Measurements from ENCODE around the gene DENND4A. TPM values are rescaled to one million over a fixed set of nuclear protein-coding genes. Genes with fewer than 3 reads are reported as not detected.
"Not testable (repeated sequence)": the region's sequence is repeated elsewhere in the genome, so short reads cannot be mapped to it uniquely, and the experiment has no call there.

DENND4A gene
- total RNA-seq, 1 donor from 2014 or later = 41.7 TPM

- no peak for DNase-seq (ENCODE audit: low spot score)
These were observed 34.8 kb downstream of the DENND4A start for GRCh38 chr15:65757256-65757655.

GRCh38 chr15:65752151-65752700, 39.9 kb downstream of the DENND4A start:
- DNase-seq (ENCODE audit: low spot score) = no peak

GRCh38 chr15:65751431-65751830, 40.7 kb downstream of the DENND4A start:
- DNase-seq (ENCODE audit: low spot score) = no peak

- DNase-seq (ENCODE audit: low spot score) = no peak
These were observed 44.8 kb downstream of the DENND4A start for GRCh38 chr15:65747265-65747664.

- DNase-seq (ENCODE audit: low spot score) = no peak
These were observed 48.3 kb downstream of the DENND4A start for GRCh38 chr15:65743637-65744252.

GRCh38 chr15:65740148-65740547, 51.9 kb downstream of the DENND4A start:
- DNase-seq (ENCODE audit: low spot score) = no peak

- DNase-seq (ENCODE audit: low spot score) = no peak
These were observed 53.4 kb downstream of the DENND4A start for GRCh38 chr15:65738649-65739048.

GRCh38 chr15:65733599-65733998, 58.5 kb downstream of the DENND4A start:
- not testable (repeated sequence) for DNase-seq (ENCODE audit: low spot score)

GRCh38 chr15:65732698-65733097, 59.4 kb downstream of the DENND4A start:
- no peak for DNase-seq (ENCODE audit: low spot score)

- DNase-seq (ENCODE audit: low spot score) = no peak
These were observed 60.2 kb downstream of the DENND4A start for GRCh38 chr15:65731926-65732325.

- DNase-seq (ENCODE audit: low spot score) = no peak
These were observed 61.4 kb downstream of the DENND4A start for GRCh38 chr15:65730549-65731172.

GRCh38 chr15:65724464-65725215, 67.5 kb downstream of the DENND4A start:
- DNase-seq (ENCODE audit: low spot score) = no peak

- no peak for DNase-seq (ENCODE audit: low spot score)
These were observed 68.2 kb downstream of the DENND4A start for GRCh38 chr15:65723876-65724275.

- DNase-seq (ENCODE audit: low spot score) = no peak
These were observed 69.9 kb downstream of the DENND4A start for GRCh38 chr15:65722191-65722590.

GRCh38 chr15:65712415-65712814, 79.7 kb downstream of the DENND4A start:
- DNase-seq (ENCODE audit: low spot score) = no peak

GRCh38 chr15:65695081-65695480, 97.0 kb downstream of the DENND4A start:
- no peak for DNase-seq (ENCODE audit: low spot score)

GRCh38 chr15:65690778-65691177, 101.3 kb downstream of the DENND4A start:
- no peak for DNase-seq (ENCODE audit: low spot score)

GRCh38 chr15:65690173-65690572, 101.9 kb downstream of the DENND4A start:
- DNase-seq (ENCODE audit: low spot score) = no peak

GRCh38 chr15:65688462-65688861, 103.6 kb downstream of the DENND4A start:
- no peak for DNase-seq (ENCODE audit: low spot score)

GRCh38 chr15:65682404-65682911, 109.6 kb downstream of the DENND4A start:
- DNase-seq (ENCODE audit: low spot score) = no peak

- DNase-seq (ENCODE audit: low spot score) = no peak
These were observed 111.5 kb downstream of the DENND4A start for GRCh38 chr15:65680544-65680943.

- DNase-seq (ENCODE audit: low spot score) = no peak
These were observed 116.0 kb downstream of the DENND4A start for GRCh38 chr15:65676123-65676522.
